RWPE2 (cell line): ENCODE results near the gene PIK3R3.

Source experiments
- ATAC-seq: fragments of 200-7000 bp; cut with Tn5 transposase; 3 replicates; pipeline ENCODE4 v1.9.1; 2021; ENCODE audit warnings: low read depth
- DNase-seq: peaks from one replicate; pipeline ENCODE4 v3.0.0-alpha.2; 2020; ENCODE audit warnings: low spot score
- H3K27ac ChIP-seq: fragments of 450-650 bp; 2 replicates; pipeline ENCODE4 v1.5.1; 2017; ENCODE audit warnings: mild to moderate bottlenecking; ENCODE audit not compliant: poor library complexity, severe bottlenecking
- H3K27me3 ChIP-seq: fragments of 250-450 bp; sonication (Bioruptor Pico); 2 replicates; pipeline ENCODE4 v1.5.1; 2021; ENCODE audit warnings: mild to moderate bottlenecking, moderate library complexity; ENCODE audit not compliant: insufficient read depth, poor library complexity, severe bottlenecking
- H3K36me3 ChIP-seq: fragments of 250-450 bp; sonication (Bioruptor Pico); 2 replicates; pipeline ENCODE4 v1.5.1; 2020; ENCODE audit warnings: low read depth, mild to moderate bottlenecking, moderate library complexity
- H3K4me1 ChIP-seq: fragments of 250-450 bp; sonication (Bioruptor Pico); 2 replicates; pipeline ENCODE4 v1.5.1; 2021; ENCODE audit warnings: mild to moderate bottlenecking, moderate library complexity; ENCODE audit not compliant: insufficient read depth, poor library complexity, severe bottlenecking
- H3K4me3 ChIP-seq: fragments of 250-450 bp; sonication (Bioruptor Pico); 2 replicates; pipeline ENCODE4 v1.5.1; 2021; ENCODE audit warnings: mild to moderate bottlenecking, moderate library complexity; ENCODE audit not compliant: severe bottlenecking
- H3K9me3 ChIP-seq: fragments of 250-450 bp; sonication (Bioruptor Pico); 2 replicates; pipeline ENCODE4 v1.5.1; 2021; ENCODE audit warnings: mild to moderate bottlenecking, moderate library complexity; ENCODE audit not compliant: severe bottlenecking
- CTCF ChIP-seq: fragments of 450-650 bp; IDR thresholded peaks from one replicate; pipeline ENCODE4 v1.5.1; 2017; ENCODE audit warnings: mild to moderate bottlenecking, moderate library complexity; ENCODE audit not compliant: poor library complexity, severe bottlenecking

The PIK3R3 gene

GRCh38 chr1:46166521-46167462 is 34.4 kb upstream of the PIK3R3 start:
- Histone ChIP-seq H3K36me3 (no peaks in the 10 kb centered on the region), H3K4me1 (peaks cover 11% of the 10 kb centered on the region), H3K9me3 (no peaks in the 10 kb centered on the region), H3K27me3 (no peaks in the 10 kb centered on the region), H3K27ac (no peak overlapping the region), H3K4me3 (no peak overlapping the region)
- no peak for TF ChIP-seq CTCF
- DNase-seq (no peak), ATAC-seq (no peak)

- ATAC-seq (no peak), DNase-seq (no peak)
- Histone ChIP-seq H3K27me3 (no peaks in the 10 kb centered on the region), H3K9me3 (no peaks in the 10 kb centered on the region), H3K4me1 (no peaks in the 10 kb centered on the region), H3K27ac (no peak overlapping the region), H3K4me3 (no peak overlapping the region), H3K36me3 (no peaks in the 10 kb centered on the region)
- no peak for TF ChIP-seq CTCF
Observed at GRCh38 chr1:46160212-46160611, 27.8 kb upstream of the PIK3R3 start.

GRCh38 chr1:46159516-46159915 is 27.1 kb upstream of the PIK3R3 start:
- TF ChIP-seq CTCF, result no peak
- H3K27me3 ChIP-seq, result no peaks in the 10 kb centered on the region
- H3K4me1 ChIP-seq, result no peaks in the 10 kb centered on the region
- no peak overlapping the region for H3K4me3 ChIP-seq
- no peaks in the 10 kb centered on the region for H3K36me3 ChIP-seq
- DNase-seq (no peak), ATAC-seq (no peak)
- H3K27ac ChIP-seq, result no peak overlapping the region
- no peaks in the 10 kb centered on the region for H3K9me3 ChIP-seq

GRCh38 chr1:46158312-46159281 is 26.2 kb upstream of the PIK3R3 start:
- no peak overlapping the region for H3K4me3 ChIP-seq
- ATAC-seq (no peak), DNase-seq (no peak)
- H3K27ac ChIP-seq, result no peak overlapping the region
- H3K36me3 ChIP-seq, result no peaks in the 10 kb centered on the region
- TF ChIP-seq CTCF, result no peak
- no peaks in the 10 kb centered on the region for H3K27me3 ChIP-seq
- no peaks in the 10 kb centered on the region for H3K4me1 ChIP-seq
- no peaks in the 10 kb centered on the region for H3K9me3 ChIP-seq
